Activated T-cell treated with anti-CD3 and anti-CD28 coated beads for 1 hour (primary cell): ENCODE measurements around the gene ASPSCR1.
"Not testable (repeated sequence)": the region's sequence is repeated elsewhere in the genome, so short reads cannot be mapped to it uniquely, and the experiment has no call there.

ENCODE experiments used
- DNase-seq: peaks from one replicate; pipeline ENCODE4 v3.0.0-alpha.2; 2020; ENCODE audit warnings: low read depth

ASPSCR1 gene

GRCh38 chr17:82025401-82026107 lies 48.1 kb downstream of the ASPSCR1 start:
- DNase-seq: no peak

GRCh38 chr17:82028246-82028645 lies 50.8 kb downstream of the ASPSCR1 start:
- no peak for DNase-seq

GRCh38 chr17:82028966-82029365 lies 51.5 kb downstream of the ASPSCR1 start:
- no peak for DNase-seq

GRCh38 chr17:82029391-82029790 lies 52.0 kb downstream of the ASPSCR1 start:
- DNase-seq: no peak

- no peak for DNase-seq
Observed at GRCh38 chr17:82029990-82030469, 52.6 kb downstream of the ASPSCR1 start.

GRCh38 chr17:82030470-82031302 lies 53.3 kb downstream of the ASPSCR1 start:
- peak; percentile 71 for DNase-seq

- DNase-seq: no peak
Observed at GRCh38 chr17:82031303-82031884, 54.0 kb downstream of the ASPSCR1 start, which contains the start of gene RAC3. TSS of gene RAC3 (plus strand) at chr17:82031678. CDS start at chr17:82031762, 84 bp downstream.

- no peak for DNase-seq
Observed at GRCh38 chr17:82031885-82032627, 54.6 kb downstream of the ASPSCR1 start.

GRCh38 chr17:82033359-82034085 lies 56.1 kb downstream of the ASPSCR1 start:
- DNase-seq: no peak

GRCh38 chr17:82034371-82035011 lies 57.1 kb downstream of the ASPSCR1 start:
- DNase-seq: no peak

- no peak for DNase-seq
Observed at GRCh38 chr17:82035488-82035887, 58.1 kb downstream of the ASPSCR1 start.

- DNase-seq: no peak
Observed at GRCh38 chr17:82035956-82036633, 58.7 kb downstream of the ASPSCR1 start.

- no peak for DNase-seq
Observed at GRCh38 chr17:82036634-82037091, 59.2 kb downstream of the ASPSCR1 start.

GRCh38 chr17:82037092-82037888 lies 59.9 kb downstream of the ASPSCR1 start, which contains the start of gene DCXR:
TSS of gene DCXR (minus strand) at chr17:82037697. CDS start at chr17:82037682, 15 bp downstream.
- DNase-seq: peak; percentile 92

GRCh38 chr17:82037889-82038195 lies 60.4 kb downstream of the ASPSCR1 start:
- DNase-seq: no peak

- not testable (repeated sequence) for DNase-seq
Observed at GRCh38 chr17:82038796-82039409, 61.5 kb downstream of the ASPSCR1 start.

GRCh38 chr17:82039695-82040299 lies 62.4 kb downstream of the ASPSCR1 start:
- DNase-seq: no peak

GRCh38 chr17:82041144-82041814 lies 63.9 kb downstream of the ASPSCR1 start:
- DNase-seq: no peak
